MM.1S (cell line): Measurements from ENCODE around the gene MOCS2.

Experiments used
- DNase-seq: peaks from one replicate; pipeline ENCODE4 v3.0.0-alpha.2; 2015
- H2AFZ ChIP-seq: fragments of 300-600 bp; sonication (generic); 2 replicates; pipeline ENCODE4 v1.6.0; 2016; ENCODE audit warnings: antibody characterized with exemption, low read length
- H3F3A ChIP-seq: fragments of 300-600 bp; sonication (generic); 2 replicates; pipeline ENCODE4 v1.6.1; 2016; ENCODE audit warnings: mild to moderate bottlenecking, antibody characterized with exemption, low read length, moderate library complexity, mixed read lengths; ENCODE audit not compliant: insufficient read depth
- H3K27ac ChIP-seq: fragments of 300-600 bp; sonication (generic); 2 replicates; pipeline ENCODE4 v1.5.1; 2016; ENCODE audit warnings: mild to moderate bottlenecking, low read length
- H3K27me3 ChIP-seq: fragments of 300-600 bp; sonication (generic); replicated peaks from 2 replicates; pipeline ENCODE4 v1.6.0; 2016; ENCODE audit warnings: low read length; ENCODE audit not compliant: insufficient read depth
- H3K36me3 ChIP-seq: fragments of 300-600 bp; sonication (generic); replicated peaks from 2 replicates; pipeline ENCODE4 v1.6.1; 2016; ENCODE audit warnings: mild to moderate bottlenecking, low read length, mixed read lengths; ENCODE audit not compliant: insufficient read depth
- H3K4me1 ChIP-seq: fragments of 300-600 bp; sonication (generic); 2 replicates; pipeline ENCODE4 v1.6.1; 2016; ENCODE audit warnings: low read length, mixed read lengths
- H3K4me2 ChIP-seq: fragments of 300-600 bp; sonication (generic); 2 replicates; pipeline ENCODE4 v1.6.0; 2016; ENCODE audit warnings: low read depth, low read length
- H3K4me3 ChIP-seq: fragments of 300-600 bp; sonication (generic); 2 replicates; pipeline ENCODE4 v1.5.1; 2016; ENCODE audit warnings: low read length, mixed read lengths
- H3K79me2 ChIP-seq: fragments of 300-600 bp; sonication (generic); 2 replicates; pipeline ENCODE4 v1.6.1; 2016; ENCODE audit warnings: mixed run types, low read length, mixed read lengths
- H3K9ac ChIP-seq: fragments of 300-600 bp; sonication (generic); 2 replicates; pipeline ENCODE4 v1.6.1; 2016; ENCODE audit warnings: low read length, mixed read lengths
- H3K9me2 ChIP-seq: fragments of 300-600 bp; sonication (generic); replicated peaks from 2 replicates; pipeline ENCODE4 v1.6.1; 2016; ENCODE audit warnings: mild to moderate bottlenecking, low read length, mixed read lengths; ENCODE audit not compliant: insufficient read depth
- H3K9me3 ChIP-seq: fragments of 300-600 bp; sonication (generic); replicated peaks from 2 replicates; pipeline ENCODE4 v1.6.1; 2016; ENCODE audit warnings: mild to moderate bottlenecking, low read length, mixed read lengths; ENCODE audit not compliant: insufficient read depth
- H4K20me1 ChIP-seq: fragments of 300-600 bp; sonication (generic); 2 replicates; pipeline ENCODE4 v1.6.1; 2016; ENCODE audit warnings: mild to moderate bottlenecking, low read length, moderate library complexity, mixed read lengths; ENCODE audit not compliant: insufficient read depth
- EZH2 ChIP-seq: fragments of 300-600 bp; sonication (generic); optimal IDR thresholded peaks from 2 replicates; pipeline ENCODE3; 2017; ENCODE audit warnings: low read depth, mild to moderate bottlenecking, antibody characterized with exemption, low read length, mixed read lengths
- EZH2phosphoT487 ChIP-seq: fragments of 300-600 bp; sonication (generic); IDR thresholded peaks from 2 replicates; pipeline ENCODE4 v1.6.1; 2018; ENCODE audit warnings: antibody characterized with exemption, low read length
- TF ChIP-seq, protein P1 (sequence below): fragments of 300-600 bp; sonication (generic); IDR thresholded peaks from 2 replicates; pipeline ENCODE4 v1.5.1; 2016; ENCODE audit warnings: antibody characterized with exemption, low read length, mixed read lengths

MOCS2 gene

DNA sequence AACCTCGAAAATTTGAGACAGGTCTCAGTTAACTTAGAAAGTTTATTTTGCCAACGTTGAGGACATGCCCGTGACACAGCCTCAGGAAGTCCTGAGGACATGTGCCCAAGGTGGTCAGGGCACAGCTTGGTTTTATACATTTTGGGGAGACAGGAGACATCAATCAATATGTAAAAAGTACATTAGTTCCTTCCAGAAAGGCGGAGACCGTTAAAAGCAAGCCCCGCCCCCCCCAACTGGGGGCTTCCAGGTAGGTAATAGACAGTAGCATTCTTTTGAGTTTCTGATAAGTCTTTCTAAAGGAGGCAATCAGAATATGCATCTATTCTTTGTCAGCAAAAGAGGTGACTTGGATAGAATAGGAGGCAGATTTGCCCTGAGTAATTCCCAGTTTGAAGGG lies 599 bp upstream of the MOCS2 start:
- Histone ChIP-seq H3K9me3 (no peaks in the 10 kb centered on the region), H3K9me2 (no peaks in the 10 kb centered on the region), H4K20me1 (no peaks in the 10 kb centered on the region), H3K4me1 (0 out of 2 replicates have a peak, but pooled peaks cover 4% of the 10 kb centered on the region), H2AFZ (peak overlapping the region; percentile 100), H3K36me3 (no peaks in the 10 kb centered on the region), H3F3A (peaks cover 5% of the 10 kb centered on the region; the same call in 1 of the 2 replicates), H3K27me3 (no peaks in the 10 kb centered on the region), H3K4me2 (peak overlapping the region; percentile 79), H3K9ac (peak overlapping the region; percentile 69), H3K79me2 (no peaks in the 10 kb centered on the region), H3K4me3 (peak overlapping the region; percentile 90), H3K27ac (no peak overlapping the region)
- TF ChIP-seq EZH2phosphoT487 (no peak), EZH2 (no peak)
- TF ChIP-seq, protein P1, sequence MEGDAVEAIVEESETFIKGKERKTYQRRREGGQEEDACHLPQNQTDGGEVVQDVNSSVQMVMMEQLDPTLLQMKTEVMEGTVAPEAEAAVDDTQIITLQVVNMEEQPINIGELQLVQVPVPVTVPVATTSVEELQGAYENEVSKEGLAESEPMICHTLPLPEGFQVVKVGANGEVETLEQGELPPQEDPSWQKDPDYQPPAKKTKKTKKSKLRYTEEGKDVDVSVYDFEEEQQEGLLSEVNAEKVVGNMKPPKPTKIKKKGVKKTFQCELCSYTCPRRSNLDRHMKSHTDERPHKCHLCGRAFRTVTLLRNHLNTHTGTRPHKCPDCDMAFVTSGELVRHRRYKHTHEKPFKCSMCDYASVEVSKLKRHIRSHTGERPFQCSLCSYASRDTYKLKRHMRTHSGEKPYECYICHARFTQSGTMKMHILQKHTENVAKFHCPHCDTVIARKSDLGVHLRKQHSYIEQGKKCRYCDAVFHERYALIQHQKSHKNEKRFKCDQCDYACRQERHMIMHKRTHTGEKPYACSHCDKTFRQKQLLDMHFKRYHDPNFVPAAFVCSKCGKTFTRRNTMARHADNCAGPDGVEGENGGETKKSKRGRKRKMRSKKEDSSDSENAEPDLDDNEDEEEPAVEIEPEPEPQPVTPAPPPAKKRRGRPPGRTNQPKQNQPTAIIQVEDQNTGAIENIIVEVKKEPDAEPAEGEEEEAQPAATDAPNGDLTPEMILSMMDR = no peak
- DNase-seq = no peak

DNA sequence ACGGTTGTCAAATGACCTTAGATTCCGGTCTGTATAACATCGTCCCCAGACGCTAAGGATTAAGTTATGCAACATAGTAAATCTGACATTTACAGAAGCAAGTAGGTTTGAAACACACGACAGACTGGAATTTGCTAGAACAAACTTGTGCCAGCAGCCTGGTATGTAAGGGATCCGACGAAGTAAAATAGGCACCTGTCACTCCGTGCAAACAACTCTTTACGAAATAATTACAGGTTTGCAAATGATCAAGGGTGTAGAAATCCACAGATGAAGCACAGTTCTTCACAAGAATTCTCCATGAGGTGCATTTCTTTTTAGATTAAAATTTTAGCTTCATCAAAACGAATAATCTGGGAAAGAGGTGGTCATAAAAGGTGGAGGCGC lies 508 bp downstream of the MOCS2 start:
- Histone ChIP-seq H3K27ac (peak overlapping the region; percentile 23; the same call in 1 of the 2 replicates), H3K4me3 (peak overlapping the region; percentile 90), H3F3A (peaks cover 5% of the 10 kb centered on the region; the same call in 1 of the 2 replicates), H3K9me3 (no peaks in the 10 kb centered on the region), H3K27me3 (no peaks in the 10 kb centered on the region), H3K79me2 (no peaks in the 10 kb centered on the region), H3K9me2 (no peaks in the 10 kb centered on the region), H4K20me1 (no peaks in the 10 kb centered on the region), H2AFZ (peak overlapping the region; percentile 100), H3K9ac (peak overlapping the region; percentile 69; the same call in 1 of the 2 replicates), H3K36me3 (no peaks in the 10 kb centered on the region), H3K4me1 (0 out of 2 replicates have a peak, but pooled peaks cover 4% of the 10 kb centered on the region), H3K4me2 (peak overlapping the region; percentile 77)
- peak; percentile 8 for DNase-seq
- TF ChIP-seq EZH2 (no peak), EZH2phosphoT487 (no peak)
- TF ChIP-seq, protein P1 = no peak

DNA sequence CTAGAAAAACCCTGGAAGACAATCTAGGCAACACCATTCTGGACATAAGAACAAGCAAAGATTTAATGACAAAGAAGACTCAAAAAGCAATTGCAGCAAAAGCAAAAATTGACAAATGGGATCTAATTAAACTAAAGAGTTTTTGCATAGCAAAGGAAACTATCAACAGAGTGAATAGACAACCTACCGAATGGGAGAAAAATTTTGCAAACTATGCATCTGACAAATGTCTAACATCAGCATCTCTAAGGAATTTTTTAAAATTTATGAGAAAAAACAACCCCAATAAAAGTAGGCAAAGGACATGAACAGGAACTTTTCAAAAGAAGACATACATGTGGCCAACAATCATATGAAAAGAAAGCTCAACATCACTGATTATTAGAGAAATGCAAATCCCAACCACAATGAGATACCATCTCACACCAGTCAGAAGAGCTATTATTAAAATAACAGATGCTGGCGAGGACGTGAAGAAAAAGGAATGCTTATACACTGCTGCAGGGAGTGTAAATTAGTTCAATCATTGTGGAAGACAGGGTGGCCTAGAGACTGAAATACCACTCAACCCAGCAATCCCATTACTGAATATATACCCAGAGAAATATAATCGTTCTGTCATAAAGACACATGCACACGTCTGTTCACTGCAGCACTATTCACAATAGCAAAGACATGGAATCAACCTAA lies 3.8 kb downstream of the MOCS2 start:
- no peaks in the 10 kb centered on the region; the same call in 1 of the 2 replicates for H3K36me3 ChIP-seq
- H3K4me2 ChIP-seq = no peak overlapping the region
- 0 out of 2 replicates have a peak, but pooled peaks cover 3% of the 10 kb centered on the region for H3K4me1 ChIP-seq

DNA sequence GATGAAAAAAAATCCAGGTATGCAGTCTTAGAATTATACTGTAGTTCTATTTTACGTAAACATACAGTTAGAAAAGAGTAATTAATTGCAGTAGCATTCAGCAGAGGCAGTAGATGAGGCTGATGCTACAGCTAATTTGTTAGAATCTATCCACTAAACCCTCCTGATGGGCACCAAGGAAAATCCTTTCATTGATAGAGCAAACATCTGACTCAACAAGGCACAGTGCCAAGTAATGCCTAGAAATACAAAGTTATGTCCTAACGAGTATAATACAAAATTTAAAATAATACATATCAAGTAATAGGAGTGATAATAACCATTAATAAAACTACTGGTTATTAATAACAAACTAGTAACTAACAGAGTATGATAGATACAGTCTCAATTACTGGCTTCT lies 9.0 kb downstream of the MOCS2 start:
- Histone ChIP-seq H3K4me3 (no peak overlapping the region), H3F3A (no peaks in the 10 kb centered on the region), H3K9me3 (no peaks in the 10 kb centered on the region), H3K9me2 (no peaks in the 10 kb centered on the region), H2AFZ (no peak overlapping the region), H3K4me2 (no peak overlapping the region), H3K4me1 (no peaks in the 10 kb centered on the region), H3K36me3 (no peaks in the 10 kb centered on the region; the same call in 1 of the 2 replicates), H4K20me1 (no peaks in the 10 kb centered on the region), H3K27ac (no peak overlapping the region), H3K79me2 (no peaks in the 10 kb centered on the region), H3K27me3 (no peaks in the 10 kb centered on the region), H3K9ac (no peak overlapping the region)
- no peak for DNase-seq
- TF ChIP-seq EZH2phosphoT487 (no peak), EZH2 (no peak)
- TF ChIP-seq, protein P1 = no peak

More for the DNA sequence above, 3.8 kb downstream of the MOCS2 start:
- H3K9ac ChIP-seq = no peak overlapping the region
- DNase-seq = no peak
- no peaks in the 10 kb centered on the region for H3K9me2 ChIP-seq
- TF ChIP-seq EZH2phosphoT487 (no peak), EZH2 (no peak)
- no peak overlapping the region for H2AFZ ChIP-seq
- no peaks in the 10 kb centered on the region for H3K27me3 ChIP-seq
- no peaks in the 10 kb centered on the region for H3K79me2 ChIP-seq
- H4K20me1 ChIP-seq = no peaks in the 10 kb centered on the region
- H3K4me3 ChIP-seq = no peak overlapping the region
- H3F3A ChIP-seq = peaks cover 5% of the 10 kb centered on the region; the same call in 1 of the 2 replicates
- H3K27ac ChIP-seq = no peak overlapping the region
- no peaks in the 10 kb centered on the region for H3K9me3 ChIP-seq
